Mesenchymal stem cell (in vitro differentiated cells and primary cell): Measurements from ENCODE around the gene PSMB8. TPM values are rescaled to one million over a fixed set of nuclear protein-coding genes. Genes with fewer than 3 reads are reported as not detected.

ENCODE experiments used
- DNase-seq: peaks from one replicate; pipeline ENCODE4 v3.0.0-alpha.2; 2013
- H2AFZ ChIP-seq: one replicate; pipeline ENCODE4 v1.6.1; 2013; ENCODE audit warnings: low read depth, mild to moderate bottlenecking, control low read depth, inconsistent platforms, low read length, moderate library complexity
- H2AK5ac ChIP-seq: 2 replicates; pipeline ENCODE4 v1.6.1; 2013; ENCODE audit warnings: low read length, moderate library complexity, mild to moderate bottlenecking, inconsistent platforms; ENCODE audit not compliant: severe bottlenecking
- H2BK120ac ChIP-seq: one replicate; pipeline ENCODE4 v1.6.1; 2013; ENCODE audit warnings: low read depth, mild to moderate bottlenecking, inconsistent platforms, low read length, moderate library complexity
- H2BK12ac ChIP-seq, 2 experiments: one replicate each; pipeline ENCODE4 v1.6.1; 2013; ENCODE audit warnings: inconsistent platforms in 2 of 2, low read length in 2 of 2, mild to moderate bottlenecking in 2 of 2, moderate library complexity in 2 of 2, control low read depth in 1 of 2
- H2BK15ac ChIP-seq: one replicate; pipeline ENCODE4 v1.6.1; 2013; ENCODE audit warnings: mild to moderate bottlenecking, low read depth, inconsistent platforms; ENCODE audit not compliant: poor library complexity, severe bottlenecking
- H2BK5ac ChIP-seq: 2 replicates; pipeline ENCODE4 v1.6.1; 2013; ENCODE audit warnings: low read depth, mild to moderate bottlenecking, low read length, control low read depth, inconsistent platforms; ENCODE audit not compliant: poor library complexity, severe bottlenecking
- H3K14ac ChIP-seq, 2 experiments: one replicate each; pipeline ENCODE4 v1.6.1; 2013; ENCODE audit warnings: inconsistent platforms in 2 of 2, low read length in 2 of 2, control low read depth in 1 of 2, mild to moderate bottlenecking in 1 of 2, moderate library complexity in 1 of 2
- H3K18ac ChIP-seq, 2 experiments: one replicate each; pipeline ENCODE4 v1.6.1; 2013; ENCODE audit warnings: inconsistent platforms in 2 of 2, low read length in 2 of 2, control low read depth in 1 of 2, low read depth in 1 of 2, mild to moderate bottlenecking in 1 of 2
- H3K23ac ChIP-seq, 2 experiments: one replicate each; pipeline ENCODE4 v1.6.1; 2013; ENCODE audit warnings: inconsistent platforms in 2 of 2, low read length in 2 of 2, mild to moderate bottlenecking in 2 of 2, moderate library complexity in 2 of 2, control low read depth in 1 of 2
- H3K27ac ChIP-seq: 2 replicates; pipeline ENCODE4 v1.5.1; 2013; ENCODE audit warnings: mild to moderate bottlenecking, moderate library complexity, low read length, control low read depth, inconsistent platforms; ENCODE audit not compliant: poor library complexity, severe bottlenecking
- H3K27me3 ChIP-seq, 2 experiments: 2 replicates each; pipeline versions ENCODE4 v1.6.1 to v1.7.0; 2013; ENCODE audit warnings: low read length in 2 of 2, mild to moderate bottlenecking in 2 of 2, moderate library complexity in 2 of 2, control low read depth in 1 of 2, inconsistent platforms in 1 of 2; ENCODE audit not compliant: control insufficient read depth in 1 of 2, insufficient read depth in 1 of 2
- H3K36me3 ChIP-seq, 2 experiments: 2 replicates each; pipeline versions ENCODE4 v1.6.1 to v1.7.0; 2013; ENCODE audit warnings: low read length in 2 of 2, control low read depth in 1 of 2, inconsistent platforms in 1 of 2, low read depth in 1 of 2, mild to moderate bottlenecking in 1 of 2; ENCODE audit not compliant: insufficient read depth in 2 of 2, control insufficient read depth in 1 of 2
- H3K4ac ChIP-seq, 2 experiments: one replicate each; pipeline ENCODE4 v1.6.1; 2013; ENCODE audit warnings: inconsistent platforms in 2 of 2, low read length in 2 of 2, mild to moderate bottlenecking in 2 of 2, moderate library complexity in 2 of 2, control low read depth in 1 of 2, low read depth in 1 of 2
- H3K4me1 ChIP-seq: 2 replicates; pipeline ENCODE4 v1.6.1; 2013; ENCODE audit warnings: low read depth, low read length, control low read depth; ENCODE audit not compliant: control insufficient read depth, insufficient read depth
- H3K4me2 ChIP-seq: 2 replicates; pipeline ENCODE4 v1.6.1; 2013; ENCODE audit warnings: low read length, mild to moderate bottlenecking, inconsistent platforms; ENCODE audit not compliant: poor library complexity, severe bottlenecking
- H3K4me3 ChIP-seq, 2 experiments: 2 replicates each; pipeline versions ENCODE4 v1.5.1 to v1.7.0; 2013; ENCODE audit warnings: low read length in 2 of 2, mild to moderate bottlenecking in 2 of 2, control low read depth in 1 of 2, low read depth in 1 of 2; ENCODE audit not compliant: insufficient read depth in 1 of 2
- H3K79me1 ChIP-seq: replicated peaks from 2 replicates; pipeline ENCODE4 v1.6.1; 2013; ENCODE audit warnings: mild to moderate bottlenecking, control low read depth, low read length, inconsistent platforms; ENCODE audit not compliant: poor library complexity, severe bottlenecking
- H3K9ac ChIP-seq: 2 replicates; pipeline ENCODE4 v1.7.0; 2013; ENCODE audit warnings: mild to moderate bottlenecking, low read length, moderate library complexity
- H3K9me3 ChIP-seq: 2 replicates; pipeline ENCODE4 v1.7.0; 2013; ENCODE audit warnings: mild to moderate bottlenecking, low read length; ENCODE audit not compliant: control insufficient read depth
- H4K8ac ChIP-seq: one replicate; pipeline ENCODE4 v1.6.1; 2013; ENCODE audit warnings: inconsistent platforms, mild to moderate bottlenecking, low read length, moderate library complexity
- H4K91ac ChIP-seq: one replicate; pipeline ENCODE4 v1.6.1; 2013; ENCODE audit warnings: mild to moderate bottlenecking, low read length, inconsistent platforms
- WGBS: methylation state at CpG from one replicate; pipeline ENCODE4 v1.1.7; 2013; ENCODE audit warnings: mixed read lengths; 5-methylcytosine and 5-hydroxymethylcytosine counted together
- polyA plus RNA-seq, 2 experiments: library from polyadenylated mRNA; stranded (reverse); fragments of 200-250 nt; gene quantifications; one replicate each; pipeline ENCODE4 v1.2.3, GENCODE V29; 2013

PSMB8 gene
- polyA plus RNA-seq (2013, experiment 1 of 2), result 73.2 TPM
- 77.8 TPM for polyA plus RNA-seq (2013, experiment 2 of 2)

- H2BK120ac ChIP-seq, result peak within 1 kb of the TSS; percentile 75
- H3K4me1 ChIP-seq, result peaks cover 5% of the 10 kb centered on the region
- H3K79me1 ChIP-seq, result peaks cover 11% of the 10 kb centered on the region
- peak within 1 kb of the TSS; percentile 59 to 95 for H3K4me3 ChIP-seq
- H3K27me3 ChIP-seq, result no peaks in the 10 kb centered on the region
- H4K8ac ChIP-seq, result peak within 1 kb of the TSS; percentile 63
- peak within 1 kb of the TSS; percentile 57 for H2AFZ ChIP-seq
- peak within 1 kb of the TSS; percentile 61 to 71 for H3K4ac ChIP-seq
- H3K4me2 ChIP-seq, result peak within 1 kb of the TSS; percentile 69
- H2AK5ac ChIP-seq, result no peak within 1 kb of the TSS
- H3K14ac ChIP-seq, result peak within 1 kb of the TSS in 1 of 2 experiments; percentile 49
- H3K36me3 ChIP-seq, result peaks cover 32 to 73% of the 10 kb centered on the region in 2 experiments
- H2BK5ac ChIP-seq, result no peak within 1 kb of the TSS
- H2BK12ac ChIP-seq, result no peak within 1 kb of the TSS
- H2BK15ac ChIP-seq, result no peak within 1 kb of the TSS
- peak; percentile 96 for DNase-seq
- WGBS, result 1% methylated on average over 34 of the region's 40 CpGs
- peak within 1 kb of the TSS; percentile 20 for H4K91ac ChIP-seq
- H3K23ac ChIP-seq, result peak within 1 kb of the TSS in 1 of 2 experiments; percentile 46
- H3K18ac ChIP-seq, result peak within 1 kb of the TSS; percentile 31 to 86
- H3K27ac ChIP-seq, result peak within 1 kb of the TSS; percentile 19
- H3K9me3 ChIP-seq, result no peaks in the 10 kb centered on the region
- H3K9ac ChIP-seq, result peak within 1 kb of the TSS; percentile 96
Observed at GRCh38 chr6:32843979-32844838, at the start of gene PSMB8. TSS of gene PSMB8 (minus strand) at chr6:32844047. CDS start at chr6:32843996, 51 bp downstream.

GRCh38 chr6:32890831-32891230 is 47.0 kb upstream of the PSMB8 start:
- DNase-seq, result no peak
- no peak overlapping the region for H3K4me3 ChIP-seq

GRCh38 chr6:32889533-32889932 is 45.7 kb upstream of the PSMB8 start:
- no peak overlapping the region for H2AFZ ChIP-seq
- no peak overlapping the region for H2AK5ac ChIP-seq
- no peak overlapping the region for H3K4me3 ChIP-seq
- no peak overlapping the region for H3K14ac ChIP-seq
- H3K18ac ChIP-seq, result no peak overlapping the region
- no peak overlapping the region for H3K9ac ChIP-seq
- no peak overlapping the region for H3K4me2 ChIP-seq
- no peak overlapping the region for H4K8ac ChIP-seq
- no peaks in the 10 kb centered on the region for H3K9me3 ChIP-seq
- H2BK15ac ChIP-seq, result no peak overlapping the region
- H3K79me1 ChIP-seq, result peaks cover 2% of the 10 kb centered on the region
- H2BK12ac ChIP-seq, result no peak overlapping the region
- no peak overlapping the region for H3K4ac ChIP-seq
- no peak overlapping the region for H2BK5ac ChIP-seq
- H3K36me3 ChIP-seq, result no peaks in the 10 kb centered on the region
- no peak overlapping the region for H4K91ac ChIP-seq
- H3K4me1 ChIP-seq, result peaks cover 7% of the 10 kb centered on the region
- WGBS, result 96% methylated on average over 1 of the region's 1 CpG
- H3K27me3 ChIP-seq, result no peaks in the 10 kb centered on the region
- no peak overlapping the region for H3K27ac ChIP-seq
- no peak overlapping the region for H3K23ac ChIP-seq
- no peak overlapping the region for H2BK120ac ChIP-seq
- no peak for DNase-seq

More at GRCh38 chr6:32890831-32891230, 47.0 kb upstream of the PSMB8 start:
- Histone ChIP-seq H2AK5ac (no peak overlapping the region), H2BK15ac (no peak overlapping the region), H3K9me3 (no peaks in the 10 kb centered on the region), H4K91ac (no peak overlapping the region), H2AFZ (no peak overlapping the region), H3K27ac (no peak overlapping the region), H3K4me1 (peaks cover 12% of the 10 kb centered on the region), H2BK120ac (no peak overlapping the region), H3K18ac (no peak overlapping the region), H3K4me2 (no peak overlapping the region), H2BK5ac (no peak overlapping the region), H3K36me3 (no peaks in the 10 kb centered on the region), H3K79me1 (peaks cover 8% of the 10 kb centered on the region), H4K8ac (no peak overlapping the region), H3K23ac (no peak overlapping the region), H3K14ac (no peak overlapping the region), H3K27me3 (no peaks in the 10 kb centered on the region), H3K4ac (no peak overlapping the region), H2BK12ac (no peak overlapping the region), H3K9ac (no peak overlapping the region)
- no CpG with 5 or more reads among the region's 1 CpG for WGBS

DNA sequence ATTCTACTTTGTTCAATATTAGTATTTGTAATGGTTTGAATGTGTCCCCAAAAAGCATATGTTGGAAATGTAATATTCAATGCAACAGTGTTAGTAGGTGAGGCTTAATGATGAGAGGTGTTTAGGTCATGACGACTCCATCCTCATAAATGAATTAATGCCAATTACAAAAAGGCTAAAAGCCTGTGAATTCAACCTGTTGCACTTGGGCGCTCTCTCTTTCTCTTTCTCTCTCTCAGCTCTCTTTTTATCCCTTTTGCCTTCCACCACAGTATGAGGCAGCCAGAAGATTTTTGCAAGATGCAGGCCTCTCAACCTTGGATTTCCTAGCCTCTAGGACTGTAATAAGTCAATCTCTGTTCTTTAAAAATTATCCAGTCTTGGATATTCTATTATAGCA is 44.7 kb upstream of the PSMB8 start:
- no peak overlapping the region for H3K4me2 ChIP-seq
- H3K18ac ChIP-seq, result no peak overlapping the region
- H2BK15ac ChIP-seq, result no peak overlapping the region
- H4K8ac ChIP-seq, result no peak overlapping the region
- H3K4ac ChIP-seq, result no peak overlapping the region
- no peak overlapping the region for H2BK120ac ChIP-seq
- H2AK5ac ChIP-seq, result no peak overlapping the region
- peaks cover 2% of the 10 kb centered on the region for H3K79me1 ChIP-seq
- H2BK12ac ChIP-seq, result no peak overlapping the region
- no peaks in the 10 kb centered on the region for H3K9me3 ChIP-seq
- H4K91ac ChIP-seq, result no peak overlapping the region
- no peak overlapping the region for H3K4me3 ChIP-seq
- H3K27me3 ChIP-seq, result no peaks in the 10 kb centered on the region
- H2BK5ac ChIP-seq, result no peak overlapping the region
- H3K9ac ChIP-seq, result no peak overlapping the region
- peaks cover 7% of the 10 kb centered on the region for H3K4me1 ChIP-seq
- no peak overlapping the region for H3K14ac ChIP-seq
- no peak overlapping the region for H2AFZ ChIP-seq
- 94% methylated on average over 1 of the region's 2 CpGs for WGBS
- no peak overlapping the region for H3K27ac ChIP-seq
- DNase-seq, result no peak
- no peaks in the 10 kb centered on the region for H3K36me3 ChIP-seq
- H3K23ac ChIP-seq, result no peak overlapping the region
